GM12892 (cell line): ENCODE data around the gene OXSR1.

Experiments used
- POLR2A ChIP-seq: IDR thresholded peaks from 2 replicates; pipeline ENCODE4 v1.6.1; 2011; ENCODE audit warnings: low read depth, low read length, control low read depth
- POLR2AphosphoS5 ChIP-seq: IDR thresholded peaks from 2 replicates; pipeline ENCODE4 v1.6.1; 2011; ENCODE audit warnings: low read depth, low read length, control low read depth
- TAF1 ChIP-seq: IDR thresholded peaks from 2 replicates; pipeline ENCODE4 v1.6.1; 2011; ENCODE audit warnings: low read depth, mild to moderate bottlenecking, control low read depth, low read length, borderline replicate concordance

DNA sequence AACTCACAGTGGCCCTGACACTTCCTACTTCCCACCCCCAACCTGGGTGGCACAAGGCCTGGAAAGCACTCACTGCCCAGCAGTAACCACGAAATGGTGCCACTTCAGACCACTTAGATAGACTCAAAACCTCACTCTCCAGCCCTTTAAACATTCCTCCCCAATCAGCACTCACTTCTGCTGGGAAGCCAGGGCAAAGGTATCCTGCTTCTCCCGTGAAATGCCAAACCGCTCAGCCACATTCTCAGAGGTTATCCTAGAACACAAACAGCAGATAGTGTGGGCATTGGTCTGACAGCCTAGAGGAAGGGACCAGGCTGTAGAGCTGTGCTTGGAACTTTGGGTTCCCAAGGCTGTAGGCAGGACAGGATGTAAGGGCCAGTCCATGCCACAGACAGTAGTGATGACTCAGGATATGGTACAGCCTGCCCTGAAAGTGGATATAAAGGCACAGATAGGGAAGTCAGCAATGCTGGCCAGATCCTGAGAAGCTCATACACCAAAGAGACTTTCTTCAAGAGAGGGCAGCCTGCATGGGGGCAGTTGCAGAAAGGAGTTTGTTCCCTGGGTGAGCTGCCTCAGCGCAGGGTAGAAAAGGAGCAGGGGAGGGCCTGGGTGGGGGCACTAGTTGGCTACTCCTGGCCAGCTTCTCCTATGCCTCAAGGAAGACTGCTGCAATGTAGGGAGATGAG lies 37.6 kb upstream of the OXSR1 start:
- TF ChIP-seq POLR2A = no peak
- TF ChIP-seq TAF1 = no peak
- no peak for TF ChIP-seq POLR2AphosphoS5
